IMR-90 (cell line): Measurements from ENCODE around the gene AGAP1. TPM values are rescaled to one million over a fixed set of nuclear protein-coding genes. Genes with fewer than 3 reads are reported as not detected.
A peak's percentile ranks its signal among the peaks of the same experiment; 100 is the strongest.

Experiments used
- ATAC-seq: fragments of 200-7000 bp; cut with Tn5 transposase; 2 replicates; pipeline ENCODE4 v1.9.1; 2020; ENCODE audit warnings: low read depth, mild to moderate bottlenecking, moderate library complexity
- BruUV-seq: library from RNA; stranded (reverse); fragments of 400-500 nt; replicated peaks from 2 replicates; lab custom pipeline; 2021; lab: Mats Ljungman, UMichigan
- CTCF ChIA-PET: fragments of 300-600 bp; formaldehyde crosslinking; extraction: SDS; loops from one replicate; lab custom pipeline; 2021; ENCODE audit warnings: antibody characterized with exemption; lab: Yijun Ruan, JAX
- POLR2A ChIA-PET: fragments of 300-600 bp; sonication (Branson Sonifier 250); formaldehyde crosslinking; loops from one replicate; lab custom pipeline; 2022; ENCODE audit warnings: antibody characterized with exemption; ENCODE audit not compliant: unreplicated experiment; lab: Charles Lee
- DNase-seq: peaks from one replicate; pipeline ENCODE4 v3.0.0; 2013
- H2AFZ ChIP-seq: replicated peaks from 2 replicates; pipeline ENCODE3; 2013; ENCODE audit warnings: low read length, mild to moderate bottlenecking; ENCODE audit not compliant: poor library complexity
- H2AK5ac ChIP-seq: 2 replicates; pipeline ENCODE4 v1.6.1; 2013; ENCODE audit warnings: low read depth, low read length, inconsistent platforms
- H2AK9ac ChIP-seq: replicated peaks from 2 replicates; pipeline ENCODE3; 2013; ENCODE audit warnings: mild to moderate bottlenecking, low read depth, low read length, moderate library complexity; ENCODE audit not compliant: poor library complexity
- H2BK120ac ChIP-seq: 2 replicates; pipeline ENCODE4 v1.6.1; 2013; ENCODE audit warnings: low read depth, low read length, inconsistent platforms
- H2BK15ac ChIP-seq: 3 replicates; pipeline ENCODE4 v1.6.1; 2013; ENCODE audit warnings: low read depth, low read length, inconsistent platforms
- H2BK20ac ChIP-seq: 2 replicates; pipeline ENCODE4 v1.6.1; 2013; ENCODE audit warnings: low read depth, mild to moderate bottlenecking, inconsistent platforms, low read length, moderate library complexity
- H2BK5ac ChIP-seq: 2 replicates; pipeline ENCODE4 v1.6.1; 2013; ENCODE audit warnings: mild to moderate bottlenecking, low read depth, low read length, inconsistent platforms; ENCODE audit not compliant: poor library complexity, severe bottlenecking
- H3K14ac ChIP-seq: replicated peaks from 2 replicates; pipeline ENCODE4 v1.6.1; 2013; ENCODE audit warnings: low read depth, low read length, inconsistent platforms
- H3K18ac ChIP-seq: 2 replicates; pipeline ENCODE4 v1.6.1; 2013; ENCODE audit warnings: low read depth, low read length, control low read depth
- H3K23ac ChIP-seq: 2 replicates; pipeline ENCODE4 v1.6.1; 2013; ENCODE audit warnings: low read depth, low read length, inconsistent platforms
- H3K27ac ChIP-seq: 2 replicates; pipeline ENCODE4 v1.5.1; 2013; ENCODE audit warnings: mild to moderate bottlenecking, control low read depth, low read length; ENCODE audit not compliant: insufficient read depth
- H3K27me3 ChIP-seq: 2 replicates; pipeline ENCODE4 v1.6.1; 2013; ENCODE audit warnings: low read length; ENCODE audit not compliant: control insufficient read depth, insufficient read depth
- H3K36me3 ChIP-seq: 2 replicates; pipeline ENCODE4 v1.6.1; 2013; ENCODE audit warnings: low read length, mixed read lengths; ENCODE audit not compliant: control insufficient read depth, insufficient read depth
- H3K4ac ChIP-seq: 2 replicates; pipeline ENCODE4 v1.6.1; 2013; ENCODE audit warnings: low read depth, low read length, inconsistent platforms
- H3K4me1 ChIP-seq: 2 replicates; pipeline ENCODE4 v1.6.1; 2013; ENCODE audit warnings: low read length, mixed read lengths; ENCODE audit not compliant: control insufficient read depth, insufficient read depth
- H3K4me2 ChIP-seq: 2 replicates; pipeline ENCODE4 v1.6.1; 2013; ENCODE audit warnings: low read depth, mild to moderate bottlenecking, control low read depth, low read length, moderate library complexity
- H3K4me3 ChIP-seq: 2 replicates; pipeline ENCODE4 v1.5.1; 2013; ENCODE audit warnings: low read depth, mild to moderate bottlenecking, control low read depth, low read length, moderate library complexity; ENCODE audit not compliant: insufficient read depth
- H3K56ac ChIP-seq: 2 replicates; pipeline ENCODE4 v1.6.1; 2013; ENCODE audit warnings: low read length, inconsistent platforms; ENCODE audit not compliant: insufficient read depth; ENCODE audit errors: extremely low read depth
- H3K79me1 ChIP-seq, 2 experiments: 2 replicates each; pipeline ENCODE4 v1.6.1; 2013; ENCODE audit warnings: low read length in 2 of 2, inconsistent platforms in 1 of 2, low read depth in 1 of 2
- H3K9ac ChIP-seq: 2 replicates; pipeline ENCODE4 v1.6.1; 2013; ENCODE audit warnings: low read depth, low read length, control low read depth
- H3K9me1 ChIP-seq: 2 replicates; pipeline ENCODE4 v1.6.1; 2013; ENCODE audit warnings: low read length, inconsistent platforms; ENCODE audit not compliant: insufficient read depth
- H3K9me3 ChIP-seq: 2 replicates; pipeline ENCODE4 v1.6.1; 2013; ENCODE audit warnings: low read length; ENCODE audit not compliant: control insufficient read depth, insufficient read depth
- H4K20me1 ChIP-seq: 2 replicates; pipeline ENCODE4 v1.6.1; 2013; ENCODE audit warnings: low read length, inconsistent platforms; ENCODE audit not compliant: insufficient read depth
- H4K5ac ChIP-seq: 2 replicates; pipeline ENCODE4 v1.6.1; 2013; ENCODE audit warnings: mild to moderate bottlenecking, low read depth, low read length, control low read depth
- H4K8ac ChIP-seq, 2 experiments: 2 replicates each; pipeline ENCODE4 v1.6.1; 2013; ENCODE audit warnings: low read depth in 2 of 2, low read length in 2 of 2, control low read depth in 1 of 2, inconsistent platforms in 1 of 2
- H4K91ac ChIP-seq: 2 replicates; pipeline ENCODE4 v1.6.1; 2013; ENCODE audit warnings: low read depth, low read length, inconsistent platforms; ENCODE audit not compliant: insufficient read depth
- BHLHE40 ChIP-seq: fragments of 150-350 bp; IDR thresholded peaks from 2 replicates; pipeline ENCODE4 v1.6.1; 2016; ENCODE audit warnings: mild to moderate bottlenecking, low read depth, low read length
- CEBPB ChIP-seq: IDR thresholded peaks from 2 replicates; pipeline ENCODE4 v1.6.1; 2012; ENCODE audit warnings: low read depth, low read length, improper control_type of control experiment
- CHD1 ChIP-seq: IDR thresholded peaks from 2 replicates; pipeline ENCODE4 v1.6.1; 2012; ENCODE audit warnings: low read depth, low read length, improper control_type of control experiment
- FOS ChIP-seq: fragments of 150-350 bp; IDR thresholded peaks from 2 replicates; pipeline ENCODE4 v1.6.1; 2016; ENCODE audit warnings: low read depth, low read length
- MAFK ChIP-seq: IDR thresholded peaks from 2 replicates; pipeline ENCODE4 v1.6.1; 2012; ENCODE audit warnings: low read depth, low read length, improper control_type of control experiment
- MXI1 ChIP-seq: IDR thresholded peaks from 2 replicates; pipeline ENCODE4 v1.6.1; 2012; ENCODE audit warnings: low read depth, mild to moderate bottlenecking, low read length, moderate library complexity, borderline replicate concordance
- POLR2A ChIP-seq: IDR thresholded peaks from 2 replicates; pipeline ENCODE4 v1.6.1; 2012; ENCODE audit warnings: mild to moderate bottlenecking, low read depth, low read length
- RAD21 ChIP-seq: IDR thresholded peaks from 2 replicates; pipeline ENCODE4 v1.6.1; 2012; ENCODE audit warnings: low read length, improper control_type of control experiment
- RCOR1 ChIP-seq: IDR thresholded peaks from 2 replicates; pipeline ENCODE4 v1.6.1; 2012; ENCODE audit warnings: mild to moderate bottlenecking, low read length, improper control_type of control experiment; ENCODE audit not compliant: insufficient replicate concordance
- WGBS, 2 experiments: methylation state at CpG; one replicate each; pipeline versions ENCODE4 v1.1.5 to v1.1.7; 2013; ENCODE audit warnings: missing lambda C conversion rate in 2 of 2; ENCODE audit not compliant: insufficient read length in 1 of 2; ENCODE audit errors: extremely low coverage in 2 of 2; 5-methylcytosine and 5-hydroxymethylcytosine counted together
- dilution Hi-C: fragments of 300-500 bp; cut with HindIII; formaldehyde crosslinking; loops from one replicate; pipeline ENCODE4 v1.14.3; 2018; ENCODE audit warnings: low sequenced_read_pairs; ENCODE audit not compliant: unreplicated experiment
- in situ Hi-C: fragments of 300-500 bp; cut with MboI; formaldehyde crosslinking; loops from 3 replicates; pipeline ENCODE4 v1.14.3; 2019; ENCODE audit warnings: low sequenced_read_pairs, inconsistent platforms, mixed read lengths
- intact Hi-C: fragments of 100-400 bp; cut with micrococcal nuclease; formaldehyde crosslinking; loops from 2 replicates; pipeline ENCODE4 v1.10.0; 2022
- polyA plus RNA-seq, 3 experiments: library from polyadenylated mRNA; depleted of rRNA; stranded (reverse); fragments of >200 nt; gene quantifications; 2 replicates each; pipeline ENCODE4 v1.2.3, GENCODE V29; 2012; ENCODE audit warnings: low replicate concordance in 1 of 3
- total RNA-seq: library from RNA; depleted of rRNA; stranded (reverse); fragments of >200 nt; gene quantifications from 2 replicates; pipeline ENCODE4 v1.2.3, GENCODE V29; 2012
- TF ChIP-seq, protein P1 (sequence below): fragments of 150-350 bp; IDR thresholded peaks from 2 replicates; pipeline ENCODE4 v1.6.1; 2017; ENCODE audit warnings: mild to moderate bottlenecking, antibody characterized with exemption, low read length, low read depth
- TF ChIP-seq, protein P2 (sequence below): fragments of 150-350 bp; IDR thresholded peaks from 2 replicates; pipeline ENCODE4 v1.6.1; 2016; ENCODE audit warnings: low read depth, mild to moderate bottlenecking, low read length, moderate library complexity, borderline replicate concordance
- TF ChIP-seq, protein P3 (sequence below): conservative IDR thresholded peaks from 2 replicates; pipeline ENCODE4 v1.5.1; 2012; ENCODE audit warnings: mild to moderate bottlenecking, low read depth, low read length, improper control_type of control experiment

Gene AGAP1
- total and polyA plus RNA-seq, 2 of the 4 experiments (the other 2 are of a cell fraction), result 15.1 to 16.4 TPM

DNA sequence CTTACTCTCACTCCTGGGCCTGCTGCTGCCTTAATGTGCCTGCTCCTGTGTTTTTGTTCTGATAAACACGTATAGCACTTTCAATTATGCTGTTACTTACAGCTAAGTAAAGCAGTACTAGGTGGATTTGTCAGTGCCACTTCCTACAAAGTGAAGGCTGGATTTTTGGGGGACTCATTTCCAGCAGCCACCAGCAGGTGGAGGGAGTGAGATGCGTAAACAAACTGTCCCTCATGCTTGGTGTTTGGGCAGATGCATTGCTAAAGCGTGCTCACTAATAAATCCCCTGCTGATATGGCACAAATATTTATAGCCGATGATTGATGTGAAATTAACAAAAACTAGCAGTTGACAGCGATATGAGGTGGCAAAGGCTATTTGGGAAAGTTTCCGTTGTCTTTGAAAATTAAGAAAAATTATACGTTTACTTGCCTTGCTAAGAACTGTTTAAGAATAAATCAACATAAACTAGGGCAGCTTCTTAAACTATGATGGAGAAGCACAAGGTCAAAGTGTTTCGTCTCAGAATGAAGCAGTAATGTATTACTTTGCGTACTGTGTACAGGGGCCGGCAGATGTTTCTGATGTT lies 101.7 kb downstream of the AGAP1 start (continued):
- TF ChIP-seq MXI1, result peak; percentile 74; the same call in 1 of the 2 replicates

DNA sequence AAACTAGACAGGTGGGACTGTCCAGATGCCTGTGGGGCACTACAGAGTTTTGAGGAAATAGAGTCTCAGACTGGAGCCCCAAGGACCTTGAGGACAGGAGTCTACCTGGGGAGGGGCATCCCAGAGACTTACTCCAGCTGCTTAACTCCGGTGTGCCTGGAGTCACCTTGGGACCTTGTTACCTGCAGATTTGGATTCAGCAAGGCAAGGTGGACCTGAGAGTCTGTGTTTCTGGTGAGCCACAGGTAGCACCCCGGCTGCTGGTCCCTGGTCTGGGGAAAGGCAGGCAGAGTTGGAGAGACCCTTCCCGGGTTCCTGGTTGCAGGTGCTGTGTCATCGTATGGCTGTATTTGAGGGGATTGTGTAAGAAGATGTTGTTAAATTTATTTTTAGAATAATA lies 102.4 kb downstream of the AGAP1 start:
- DNase-seq (no peak), ATAC-seq (no peak)
- Histone ChIP-seq H3K4ac (no peak overlapping the region), H3K79me1 (peaks cover 19 to 57% of the 10 kb centered on the region in 2 experiments), H3K56ac (no peak overlapping the region), H3K4me2 (no peak overlapping the region), H4K20me1 (peaks cover 58% of the 10 kb centered on the region), H3K23ac (no peak overlapping the region), H3K4me1 (peaks cover 6% of the 10 kb centered on the region), H3K4me3 (no peak overlapping the region), H2BK5ac (no peak overlapping the region), H2AK9ac (no peak overlapping the region), H2BK15ac (no peak overlapping the region), H2BK20ac (no peak overlapping the region), H3K9me1 (no peaks in the 10 kb centered on the region; the same call in 1 of the 2 replicates), H3K18ac (no peak overlapping the region), H2AK5ac (no peak overlapping the region), H2AFZ (no peak overlapping the region), H3K27ac (no peak overlapping the region), H3K36me3 (no peaks in the 10 kb centered on the region), H4K5ac (no peak overlapping the region), H3K9me3 (no peaks in the 10 kb centered on the region), H3K14ac (no peak overlapping the region), H3K9ac (no peak overlapping the region), H4K91ac (no peak overlapping the region), H2BK120ac (no peak overlapping the region), H3K27me3 (no peaks in the 10 kb centered on the region), H4K8ac (no peak overlapping the region)
- dilution Hi-C loops, result no loop called here
- TF ChIP-seq CEBPB (no peak), FOS (no peak), RAD21 (no peak), MAFK (no peak), CHD1 (no peak), POLR2A (no peak), BHLHE40 (no peak), RCOR1 (no peak)
- TF ChIP-seq, protein P1, sequence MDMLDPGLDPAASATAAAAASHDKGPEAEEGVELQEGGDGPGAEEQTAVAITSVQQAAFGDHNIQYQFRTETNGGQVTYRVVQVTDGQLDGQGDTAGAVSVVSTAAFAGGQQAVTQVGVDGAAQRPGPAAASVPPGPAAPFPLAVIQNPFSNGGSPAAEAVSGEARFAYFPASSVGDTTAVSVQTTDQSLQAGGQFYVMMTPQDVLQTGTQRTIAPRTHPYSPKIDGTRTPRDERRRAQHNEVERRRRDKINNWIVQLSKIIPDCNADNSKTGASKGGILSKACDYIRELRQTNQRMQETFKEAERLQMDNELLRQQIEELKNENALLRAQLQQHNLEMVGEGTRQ, result no peak
- TF ChIP-seq, protein P2, sequence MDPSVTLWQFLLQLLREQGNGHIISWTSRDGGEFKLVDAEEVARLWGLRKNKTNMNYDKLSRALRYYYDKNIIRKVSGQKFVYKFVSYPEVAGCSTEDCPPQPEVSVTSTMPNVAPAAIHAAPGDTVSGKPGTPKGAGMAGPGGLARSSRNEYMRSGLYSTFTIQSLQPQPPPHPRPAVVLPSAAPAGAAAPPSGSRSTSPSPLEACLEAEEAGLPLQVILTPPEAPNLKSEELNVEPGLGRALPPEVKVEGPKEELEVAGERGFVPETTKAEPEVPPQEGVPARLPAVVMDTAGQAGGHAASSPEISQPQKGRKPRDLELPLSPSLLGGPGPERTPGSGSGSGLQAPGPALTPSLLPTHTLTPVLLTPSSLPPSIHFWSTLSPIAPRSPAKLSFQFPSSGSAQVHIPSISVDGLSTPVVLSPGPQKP, result no peak
- TF ChIP-seq, protein P3, sequence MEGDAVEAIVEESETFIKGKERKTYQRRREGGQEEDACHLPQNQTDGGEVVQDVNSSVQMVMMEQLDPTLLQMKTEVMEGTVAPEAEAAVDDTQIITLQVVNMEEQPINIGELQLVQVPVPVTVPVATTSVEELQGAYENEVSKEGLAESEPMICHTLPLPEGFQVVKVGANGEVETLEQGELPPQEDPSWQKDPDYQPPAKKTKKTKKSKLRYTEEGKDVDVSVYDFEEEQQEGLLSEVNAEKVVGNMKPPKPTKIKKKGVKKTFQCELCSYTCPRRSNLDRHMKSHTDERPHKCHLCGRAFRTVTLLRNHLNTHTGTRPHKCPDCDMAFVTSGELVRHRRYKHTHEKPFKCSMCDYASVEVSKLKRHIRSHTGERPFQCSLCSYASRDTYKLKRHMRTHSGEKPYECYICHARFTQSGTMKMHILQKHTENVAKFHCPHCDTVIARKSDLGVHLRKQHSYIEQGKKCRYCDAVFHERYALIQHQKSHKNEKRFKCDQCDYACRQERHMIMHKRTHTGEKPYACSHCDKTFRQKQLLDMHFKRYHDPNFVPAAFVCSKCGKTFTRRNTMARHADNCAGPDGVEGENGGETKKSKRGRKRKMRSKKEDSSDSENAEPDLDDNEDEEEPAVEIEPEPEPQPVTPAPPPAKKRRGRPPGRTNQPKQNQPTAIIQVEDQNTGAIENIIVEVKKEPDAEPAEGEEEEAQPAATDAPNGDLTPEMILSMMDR, result no peak
- intact Hi-C loops, result loop anchor here (10.0 kb wide), 2 partner anchors 161 to 331 kb away; no protein-coding TSS in a partner anchor
- WGBS, 2 experiments, result 67% methylated on average over 1 of the region's 4 CpGs; no CpG with 5 or more reads in 1 of the 2 experiments
- CTCF ChIA-PET, result interaction anchor here (1.1 to 2.2 kb wide), 6 partner anchors 70 to 460 kb away, joined by 3 to 13 read pairs (median 6); no protein-coding TSS in a partner anchor
- POLR2A ChIA-PET, result no interaction called here
- no TSS peak for BruUV-seq
- in situ Hi-C loops, result loop anchor here (25.0 kb wide), 1 partner anchor 1059 kb away; no protein-coding TSS in a partner anchor
